ENCODE results near the gene DTNBP1. TPM values are rescaled to one million over a fixed set of nuclear protein-coding genes. Genes with fewer than 3 reads are reported as not detected.

The DTNBP1 gene
- total RNA-seq, 1 donor from 2014 or later: 20.1 TPM

DNA sequence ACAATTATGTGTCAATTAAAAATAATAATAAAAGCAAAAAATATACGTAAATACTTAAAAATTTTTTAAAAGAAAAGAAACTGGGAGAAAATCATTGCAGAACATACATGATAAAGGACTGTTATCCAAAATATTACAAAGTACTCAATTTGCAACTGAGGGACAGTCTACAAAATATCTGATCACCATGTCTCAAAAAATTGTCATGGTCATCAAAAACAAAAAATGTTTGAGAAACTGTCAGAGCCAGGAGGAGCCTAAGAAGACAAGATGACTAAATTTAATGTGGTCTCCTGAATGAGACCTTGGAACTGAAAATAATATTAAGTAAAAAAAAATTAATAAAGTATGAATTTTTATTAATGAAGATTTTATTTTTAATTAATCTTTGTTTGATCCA lies 43.5 kb downstream of the DTNBP1 start:
- Mint-ChIP-seq H3K27me3 (ENCODE audit: unreplicated experiment) (no peaks in the 10 kb centered on the region), H3K9me3 (ENCODE audit: unreplicated experiment) (no peaks in the 10 kb centered on the region), H3K4me1 (ENCODE audit: unreplicated experiment) (peaks cover 32% of the 10 kb centered on the region), H3K27ac (ENCODE audit: unreplicated experiment) (no peak overlapping the region), H3K4me3 (ENCODE audit: unreplicated experiment) (no peak overlapping the region), H3K36me3 (ENCODE audit: unreplicated experiment) (peaks cover 13% of the 10 kb centered on the region)
- DNase-seq (ENCODE audit: extremely low spot score, unreplicated experiment): no peak
- TF ChIP-seq, protein P1, sequence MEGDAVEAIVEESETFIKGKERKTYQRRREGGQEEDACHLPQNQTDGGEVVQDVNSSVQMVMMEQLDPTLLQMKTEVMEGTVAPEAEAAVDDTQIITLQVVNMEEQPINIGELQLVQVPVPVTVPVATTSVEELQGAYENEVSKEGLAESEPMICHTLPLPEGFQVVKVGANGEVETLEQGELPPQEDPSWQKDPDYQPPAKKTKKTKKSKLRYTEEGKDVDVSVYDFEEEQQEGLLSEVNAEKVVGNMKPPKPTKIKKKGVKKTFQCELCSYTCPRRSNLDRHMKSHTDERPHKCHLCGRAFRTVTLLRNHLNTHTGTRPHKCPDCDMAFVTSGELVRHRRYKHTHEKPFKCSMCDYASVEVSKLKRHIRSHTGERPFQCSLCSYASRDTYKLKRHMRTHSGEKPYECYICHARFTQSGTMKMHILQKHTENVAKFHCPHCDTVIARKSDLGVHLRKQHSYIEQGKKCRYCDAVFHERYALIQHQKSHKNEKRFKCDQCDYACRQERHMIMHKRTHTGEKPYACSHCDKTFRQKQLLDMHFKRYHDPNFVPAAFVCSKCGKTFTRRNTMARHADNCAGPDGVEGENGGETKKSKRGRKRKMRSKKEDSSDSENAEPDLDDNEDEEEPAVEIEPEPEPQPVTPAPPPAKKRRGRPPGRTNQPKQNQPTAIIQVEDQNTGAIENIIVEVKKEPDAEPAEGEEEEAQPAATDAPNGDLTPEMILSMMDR (IDR thresholded peaks at IDR 0.05): no peak

DNA sequence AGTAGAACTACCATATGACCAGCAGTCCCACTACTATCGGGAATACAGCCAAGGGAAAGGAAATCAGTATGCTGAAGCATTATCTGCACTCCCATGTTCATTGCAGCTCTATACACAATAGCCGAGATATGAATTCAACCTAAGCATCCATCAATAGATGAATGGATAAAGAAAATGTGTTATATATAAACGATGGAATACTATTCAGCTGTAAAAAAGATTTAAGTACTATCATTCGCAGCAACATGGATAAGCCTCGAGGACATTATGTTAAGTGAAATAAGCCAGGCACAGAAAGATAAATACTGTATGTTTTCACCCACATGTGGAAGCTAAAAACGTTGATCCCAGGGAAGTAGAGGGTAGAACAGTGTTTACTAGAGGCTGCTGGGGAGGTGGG lies 44.1 kb downstream of the DTNBP1 start:
- Mint-ChIP-seq H3K27ac (ENCODE audit: unreplicated experiment) (no peak overlapping the region), H3K4me3 (ENCODE audit: unreplicated experiment) (no peak overlapping the region), H3K27me3 (ENCODE audit: unreplicated experiment) (no peaks in the 10 kb centered on the region), H3K9me3 (ENCODE audit: unreplicated experiment) (no peaks in the 10 kb centered on the region), H3K36me3 (ENCODE audit: unreplicated experiment) (peaks cover 20% of the 10 kb centered on the region), H3K4me1 (ENCODE audit: unreplicated experiment) (peaks cover 32% of the 10 kb centered on the region)
- TF ChIP-seq, protein P1 (IDR thresholded peaks at IDR 0.05): no peak
- DNase-seq (ENCODE audit: extremely low spot score, unreplicated experiment): no peak

DNA sequence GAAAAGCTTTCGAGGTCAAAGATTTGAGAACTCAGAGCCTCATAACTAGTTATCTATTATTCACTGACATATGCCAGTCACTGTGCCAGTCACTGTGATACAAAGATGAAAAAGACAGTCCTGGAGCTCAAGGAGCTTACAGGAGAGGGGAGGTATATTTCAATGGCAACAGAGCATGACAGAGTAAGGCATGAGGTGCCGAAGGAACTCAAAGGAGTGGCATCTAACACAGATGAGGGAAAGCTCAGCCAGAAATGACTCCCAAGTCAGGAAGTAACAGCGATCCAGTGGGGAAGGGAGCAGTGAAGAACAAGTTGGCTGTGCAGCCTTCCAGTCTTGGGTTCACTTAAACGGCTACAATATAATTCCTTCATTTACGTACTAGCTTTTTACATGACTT lies 46.6 kb downstream of the DTNBP1 start:
- peak overlapping the region; percentile 45 for H3K27ac Mint-ChIP-seq (ENCODE audit: unreplicated experiment)
- H3K9me3 Mint-ChIP-seq (ENCODE audit: unreplicated experiment): peaks cover 6% of the 10 kb centered on the region
- no peaks in the 10 kb centered on the region for H3K27me3 Mint-ChIP-seq (ENCODE audit: unreplicated experiment)
- no peak overlapping the region for H3K4me3 Mint-ChIP-seq (ENCODE audit: unreplicated experiment)
- DNase-seq (ENCODE audit: extremely low spot score, unreplicated experiment): no peak
- peaks cover 35% of the 10 kb centered on the region for H3K36me3 Mint-ChIP-seq (ENCODE audit: unreplicated experiment)
- H3K4me1 Mint-ChIP-seq (ENCODE audit: unreplicated experiment): peaks cover 17% of the 10 kb centered on the region
- TF ChIP-seq, protein P1 (IDR thresholded peaks at IDR 0.05): no peak

DNA sequence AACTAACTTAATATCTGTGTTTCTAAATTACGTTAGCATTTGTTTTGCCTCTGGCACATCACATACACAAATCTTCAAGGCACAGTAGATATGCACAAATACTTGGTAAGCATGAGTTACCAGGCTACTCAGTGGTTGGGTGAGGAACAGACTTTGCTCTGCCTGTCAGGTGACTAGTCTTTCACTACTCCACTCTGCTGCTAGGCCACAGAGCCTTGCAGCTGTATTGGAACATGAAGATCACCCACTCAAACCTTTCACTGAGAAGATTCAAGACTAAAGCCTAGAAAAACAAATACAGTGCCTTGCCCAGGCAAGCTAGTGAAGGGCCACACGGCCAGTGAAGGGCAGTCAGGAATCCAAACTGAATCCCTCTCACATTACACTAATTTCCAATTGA lies 47.0 kb downstream of the DTNBP1 start:
- DNase-seq (ENCODE audit: extremely low spot score, unreplicated experiment): no peak
- H3K36me3 Mint-ChIP-seq (ENCODE audit: unreplicated experiment): peaks cover 38% of the 10 kb centered on the region
- peaks cover 8% of the 10 kb centered on the region for H3K9me3 Mint-ChIP-seq (ENCODE audit: unreplicated experiment)
- H3K4me3 Mint-ChIP-seq (ENCODE audit: unreplicated experiment): no peak overlapping the region
- H3K4me1 Mint-ChIP-seq (ENCODE audit: unreplicated experiment): peaks cover 17% of the 10 kb centered on the region
- TF ChIP-seq, protein P1 (IDR thresholded peaks at IDR 0.05): no peak
- H3K27me3 Mint-ChIP-seq (ENCODE audit: unreplicated experiment): no peaks in the 10 kb centered on the region
- H3K27ac Mint-ChIP-seq (ENCODE audit: unreplicated experiment): peak overlapping the region; percentile 45

DNA sequence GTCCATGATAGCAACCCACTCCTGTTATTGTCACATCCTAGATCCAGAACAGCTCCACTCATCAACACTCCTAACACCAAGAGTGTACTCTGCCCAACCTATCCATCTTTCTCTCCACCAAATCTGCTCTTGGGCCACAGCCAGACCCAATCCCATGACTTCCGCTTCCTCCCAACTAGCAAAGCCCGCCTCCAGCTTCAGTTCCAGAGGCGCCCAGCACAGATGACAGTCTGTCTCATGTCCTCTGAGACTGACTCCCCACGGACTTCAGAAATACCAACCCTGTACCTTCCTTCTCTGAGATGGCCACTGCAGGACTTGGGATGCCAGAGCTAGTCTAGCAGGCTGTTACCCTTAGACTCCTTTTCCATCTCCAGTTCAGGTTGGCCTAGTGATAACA lies 48.6 kb downstream of the DTNBP1 start:
- H3K27ac Mint-ChIP-seq (ENCODE audit: unreplicated experiment): no peak overlapping the region
- H3K4me1 Mint-ChIP-seq (ENCODE audit: unreplicated experiment): peaks cover 17% of the 10 kb centered on the region
- H3K9me3 Mint-ChIP-seq (ENCODE audit: unreplicated experiment): peaks cover 8% of the 10 kb centered on the region
- DNase-seq (ENCODE audit: extremely low spot score, unreplicated experiment): no peak
- H3K4me3 Mint-ChIP-seq (ENCODE audit: unreplicated experiment): no peak overlapping the region
- H3K27me3 Mint-ChIP-seq (ENCODE audit: unreplicated experiment): no peaks in the 10 kb centered on the region
- TF ChIP-seq, protein P1 (IDR thresholded peaks at IDR 0.05): no peak
- H3K36me3 Mint-ChIP-seq (ENCODE audit: unreplicated experiment): peaks cover 45% of the 10 kb centered on the region
